GM21576 (cell line): ENCODE results near the gene NR2F2.
"Not testable (repeated sequence)": the region's sequence is repeated elsewhere in the genome, so short reads cannot be mapped to it uniquely, and the experiment has no call there.

Source experiments
- ATAC-seq: cut with Tn5 transposase; IDR thresholded peaks from one replicate; pipeline ENCODE4 v1.9.1; 2021; ENCODE audit warnings: mild to moderate bottlenecking, moderate library complexity; ENCODE audit not compliant: unreplicated experiment

The NR2F2 gene

GRCh38 chr15:96365781-96366525 is 35.5 kb downstream of the NR2F2 start:
- ATAC-seq, result no peak

DNA sequence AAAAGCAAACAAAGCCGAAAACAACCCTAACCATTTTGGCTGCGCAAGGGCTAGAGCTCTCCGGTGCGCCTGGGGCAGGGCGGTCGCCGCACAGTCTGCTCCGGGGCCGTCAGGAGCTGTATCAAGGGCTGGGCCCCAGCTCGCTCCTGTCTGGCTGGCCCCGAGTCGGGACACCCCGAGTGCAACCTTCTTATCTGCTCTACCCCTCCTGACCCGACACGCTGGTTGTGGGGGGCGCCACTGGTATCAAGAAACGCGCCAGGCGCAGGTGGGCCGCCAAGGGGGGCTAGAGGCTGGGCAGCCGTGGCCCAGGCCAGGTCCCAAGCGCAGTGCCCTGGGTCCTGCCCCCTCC is 36.0 kb downstream of the NR2F2 start:
- no peak for ATAC-seq

DNA sequence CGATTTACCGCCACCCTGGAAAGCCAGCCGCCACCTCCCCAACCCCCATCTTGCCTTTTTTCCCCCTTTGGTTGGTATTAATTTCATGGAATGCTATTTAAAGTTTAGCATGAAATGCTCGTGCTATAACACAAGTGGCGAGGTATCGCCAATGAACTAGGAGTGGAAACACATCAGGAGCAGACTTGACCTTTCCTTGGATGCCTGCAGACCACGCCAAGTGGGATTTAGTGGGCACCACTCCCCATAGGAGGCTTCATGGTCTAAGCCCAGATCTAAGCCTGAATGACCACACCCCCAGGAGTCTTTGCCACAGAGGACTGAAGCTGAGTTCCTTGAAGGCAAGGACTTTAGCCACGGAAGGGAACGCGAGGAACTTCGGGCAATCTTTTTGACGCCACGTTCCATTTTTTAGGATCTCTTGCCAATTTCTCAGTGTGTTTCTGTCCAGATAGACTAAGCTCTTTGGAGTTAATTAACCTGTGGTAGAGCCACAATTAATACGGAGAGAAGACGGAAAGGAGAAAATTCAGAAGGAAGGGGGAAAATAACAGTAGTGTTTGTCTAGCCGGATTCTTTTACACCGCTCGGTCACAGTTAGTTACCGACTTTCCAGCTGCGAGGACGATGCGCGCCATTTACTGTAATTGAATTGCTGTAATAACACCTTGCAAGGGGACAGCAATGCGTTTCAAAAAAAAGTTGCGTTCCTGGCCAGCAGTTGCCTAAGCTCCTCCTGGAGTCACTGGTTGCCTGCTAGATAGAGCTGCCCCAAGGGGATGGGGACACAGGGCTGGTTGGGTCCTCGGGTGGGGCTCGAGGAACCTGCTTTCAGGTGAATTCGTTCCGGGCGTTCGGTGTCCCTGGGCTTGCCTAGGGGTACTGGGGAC is 37.1 kb downstream of the NR2F2 start:
- no peak for ATAC-seq

DNA sequence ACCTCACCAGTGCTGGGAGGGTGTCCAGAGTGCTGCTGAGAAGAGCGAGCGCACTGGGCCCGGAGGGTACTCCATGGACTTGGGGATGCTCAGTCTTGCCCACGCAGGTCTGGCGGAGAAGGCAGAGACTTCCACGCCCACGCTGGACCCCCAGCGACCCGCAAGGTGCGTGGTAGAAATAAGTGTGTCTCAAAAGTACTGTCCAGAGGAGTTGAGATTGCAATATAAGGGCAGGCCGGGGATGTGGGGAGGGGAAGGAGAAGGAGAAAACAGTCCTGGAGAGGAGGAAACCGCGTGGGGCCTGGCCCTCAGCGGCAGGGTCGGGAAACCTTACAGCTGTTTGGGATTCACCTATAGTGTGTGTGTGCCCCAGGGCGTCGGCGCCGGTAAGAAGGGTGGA is 38.9 kb downstream of the NR2F2 start:
- no peak for ATAC-seq

DNA sequence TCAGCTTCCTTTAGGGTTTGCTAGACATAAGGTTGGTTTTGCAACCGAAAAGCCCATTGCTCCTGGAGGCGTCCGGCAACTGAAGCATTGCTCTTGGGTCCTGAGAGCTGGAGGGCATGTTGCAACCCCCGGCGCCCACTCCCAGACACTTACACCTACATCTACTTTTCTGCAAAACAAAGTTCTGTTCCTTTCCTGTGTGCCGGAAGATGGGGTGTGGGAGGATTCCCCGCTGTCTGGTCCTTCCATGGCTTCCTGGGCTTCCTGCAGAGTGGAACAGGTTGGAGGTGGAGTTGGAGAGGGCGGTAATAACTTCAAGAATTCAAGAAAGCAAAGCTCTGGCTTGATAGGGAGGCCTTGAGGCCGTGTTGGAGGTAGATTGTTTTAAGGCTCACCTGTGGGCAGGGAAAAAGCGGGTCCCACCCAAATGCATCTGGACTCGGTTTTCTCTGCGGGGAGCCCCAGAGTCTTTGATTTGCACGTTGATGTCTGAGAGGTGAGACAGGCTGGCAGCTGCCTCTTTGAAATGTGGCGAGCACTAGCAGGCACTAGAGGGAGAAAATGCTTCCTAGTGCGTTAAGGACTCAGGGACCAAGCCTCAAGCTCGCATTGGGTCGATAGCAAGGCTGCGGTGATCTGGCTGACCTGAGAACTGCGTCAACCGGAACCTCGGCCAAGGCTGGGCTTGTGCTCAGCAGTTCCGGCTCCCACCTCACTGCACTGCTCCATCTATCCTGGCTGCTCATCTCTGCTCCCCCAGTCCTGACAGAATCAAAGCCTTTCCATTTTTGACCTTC is 39.5 kb downstream of the NR2F2 start:
- no peak for ATAC-seq

DNA sequence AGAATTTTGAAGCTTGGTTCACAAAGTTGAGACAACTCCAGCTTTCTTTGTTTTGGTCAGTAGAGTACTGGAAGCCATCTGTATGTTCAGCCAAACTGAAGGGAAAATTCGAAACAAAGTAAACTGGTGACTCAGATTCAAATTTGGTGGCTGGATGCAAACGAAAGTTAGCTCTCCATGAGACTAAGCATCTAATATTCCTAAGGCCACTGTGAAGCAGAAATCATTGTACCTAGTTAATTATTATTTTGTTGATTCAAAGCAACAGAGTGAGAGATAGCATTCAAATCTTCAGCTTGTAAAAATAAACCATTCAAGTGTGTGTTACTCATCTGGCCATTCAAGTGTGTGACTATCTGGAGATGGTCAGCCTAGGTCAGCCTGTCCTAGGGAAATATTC is 42.1 kb downstream of the NR2F2 start:
- no peak for ATAC-seq

DNA sequence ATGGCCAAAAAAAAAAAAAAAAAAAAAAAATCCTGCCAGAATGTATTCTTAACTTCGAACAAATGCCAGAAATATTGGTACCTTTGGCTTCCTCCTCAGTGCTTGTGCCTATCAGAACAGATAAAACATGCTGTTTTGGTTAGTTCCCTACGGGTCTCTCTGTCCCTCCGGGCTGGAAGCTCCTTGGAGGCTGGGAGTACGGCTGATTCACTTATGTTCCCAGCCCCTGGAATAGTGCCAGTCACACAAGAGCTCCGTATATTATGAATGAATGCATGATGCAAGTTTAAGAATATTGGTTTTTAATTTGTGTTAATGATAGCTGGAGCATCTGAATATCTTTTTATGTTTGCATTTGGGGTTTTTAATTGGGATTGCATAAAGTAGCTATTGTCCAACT is 44.0 kb downstream of the NR2F2 start:
- no peak for ATAC-seq

DNA sequence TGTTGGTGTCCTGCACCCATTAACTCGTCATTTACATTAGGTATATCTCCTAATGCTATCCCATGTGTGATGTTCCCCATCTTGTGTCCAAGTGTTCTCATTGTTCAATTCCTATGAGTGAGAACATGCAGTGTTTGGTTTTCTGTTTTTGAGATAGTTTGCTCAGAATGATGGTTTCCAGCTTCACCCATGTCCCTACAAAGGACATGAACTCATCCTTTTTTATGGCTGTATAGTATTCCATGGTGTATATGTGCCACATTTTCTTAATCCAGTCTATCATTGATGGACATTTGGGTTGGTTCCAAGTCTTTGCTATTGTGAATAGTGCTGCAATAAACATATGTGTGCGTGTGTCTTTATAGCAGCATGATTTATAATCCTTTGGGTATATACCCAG is 49.1 kb downstream of the NR2F2 start:
- not testable (repeated sequence) for ATAC-seq

GRCh38 chr15:96381463-96381862 is 51.0 kb downstream of the NR2F2 start:
- no peak for ATAC-seq

DNA sequence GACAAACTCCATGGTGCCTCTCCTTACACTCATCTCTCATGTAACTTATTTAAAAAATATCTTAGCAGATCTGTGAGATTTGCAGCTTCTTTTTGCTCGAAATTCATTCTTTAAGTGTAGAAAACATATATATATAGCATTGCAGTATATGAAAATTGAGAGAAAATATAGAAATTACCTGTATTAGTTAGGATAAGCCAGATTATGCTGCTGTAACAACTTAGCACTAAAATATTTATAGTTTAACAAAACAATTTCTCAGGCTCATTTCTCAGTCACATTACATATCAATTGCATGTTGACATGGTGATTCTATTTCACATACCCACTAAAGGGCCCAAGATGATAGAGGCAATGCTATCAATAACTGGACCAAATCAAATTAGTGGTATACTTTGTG is 54.7 kb downstream of the NR2F2 start:
- no peak for ATAC-seq

GRCh38 chr15:96388673-96389072 is 58.2 kb downstream of the NR2F2 start:
- no peak for ATAC-seq
